DOHH2 (cell line): ENCODE results near the gene NPAS3.

Experiments
- H3F3A ChIP-seq: fragments of 200-600 bp; sonication (generic), shearing (Covaris generic); 2 replicates; pipeline ENCODE4 v1.6.0; 2016; ENCODE audit warnings: antibody characterized with exemption, mild to moderate bottlenecking; ENCODE audit not compliant: control insufficient read depth, insufficient read depth
- H3K27ac ChIP-seq: fragments of 200-600 bp; sonication (generic); 2 replicates; pipeline ENCODE4 v1.5.1; 2014; ENCODE audit warnings: low read depth, mild to moderate bottlenecking, low read length, moderate library complexity
- H3K27me3 ChIP-seq: fragments of 200-600 bp; sonication (generic); 2 replicates; pipeline ENCODE4 v1.6.1; 2014; ENCODE audit warnings: mild to moderate bottlenecking, low read length, mixed read lengths; ENCODE audit not compliant: control insufficient read depth
- H3K36me3 ChIP-seq: fragments of 200-600 bp; sonication (generic); 2 replicates; pipeline ENCODE4 v1.6.1; 2014; ENCODE audit warnings: mild to moderate bottlenecking, low read length, moderate library complexity, mixed read lengths; ENCODE audit not compliant: control insufficient read depth
- H3K4me1 ChIP-seq: fragments of 200-600 bp; sonication (generic); 2 replicates; pipeline ENCODE4 v1.6.1; 2014; ENCODE audit warnings: mild to moderate bottlenecking, low read length, mixed read lengths; ENCODE audit not compliant: control insufficient read depth
- H3K4me2 ChIP-seq: fragments of 200-600 bp; sonication (generic); 2 replicates; pipeline ENCODE4 v1.6.0; 2014; ENCODE audit warnings: mild to moderate bottlenecking, low read length, moderate library complexity
- H3K4me3 ChIP-seq: fragments of 200-600 bp; sonication (generic); 2 replicates; pipeline ENCODE4 v1.5.1; 2014; ENCODE audit warnings: mild to moderate bottlenecking, low read length, mixed read lengths
- H3K79me2 ChIP-seq: fragments of 200-600 bp; sonication (generic); 2 replicates; pipeline ENCODE4 v1.6.1; 2014; ENCODE audit warnings: mild to moderate bottlenecking, low read length, mixed read lengths; ENCODE audit not compliant: control insufficient read depth
- H3K9me2 ChIP-seq: fragments of 200-600 bp; sonication (generic); replicated peaks from 2 replicates; pipeline ENCODE4 v1.6.1; 2014; ENCODE audit warnings: mild to moderate bottlenecking, low read length, mixed read lengths; ENCODE audit not compliant: control insufficient read depth
- H3K9me3 ChIP-seq: fragments of 200-600 bp; sonication (generic); 2 replicates; pipeline ENCODE4 v1.6.1; 2014; ENCODE audit warnings: antibody characterized with exemption, low read length, mixed read lengths; ENCODE audit not compliant: control insufficient read depth, insufficient read depth
- H4K20me1 ChIP-seq: fragments of 200-600 bp; sonication (generic); 2 replicates; pipeline ENCODE4 v1.6.0; 2014; ENCODE audit warnings: low read depth, mild to moderate bottlenecking, antibody characterized with exemption, low read length, moderate library complexity; ENCODE audit not compliant: control insufficient read depth, insufficient read depth
- EZH2phosphoT487 ChIP-seq: fragments of 200-600 bp; sonication (generic); IDR thresholded peaks from 2 replicates; pipeline ENCODE4 v1.6.1; 2017; ENCODE audit warnings: borderline replicate concordance, mild to moderate bottlenecking, antibody characterized with exemption, low read length, moderate library complexity, mixed read lengths
- TF ChIP-seq, protein P1 (sequence below): fragments of 200-600 bp; sonication (generic); IDR thresholded peaks from one replicate; pipeline ENCODE4 v1.5.1; 2014; ENCODE audit warnings: antibody characterized with exemption, mild to moderate bottlenecking, low read depth, low read length; ENCODE audit not compliant: poor library complexity, severe bottlenecking

Gene NPAS3

GRCh38 chr14:33317675-33318074 lies 379.0 kb downstream of the NPAS3 start:
- TF ChIP-seq, protein P1, sequence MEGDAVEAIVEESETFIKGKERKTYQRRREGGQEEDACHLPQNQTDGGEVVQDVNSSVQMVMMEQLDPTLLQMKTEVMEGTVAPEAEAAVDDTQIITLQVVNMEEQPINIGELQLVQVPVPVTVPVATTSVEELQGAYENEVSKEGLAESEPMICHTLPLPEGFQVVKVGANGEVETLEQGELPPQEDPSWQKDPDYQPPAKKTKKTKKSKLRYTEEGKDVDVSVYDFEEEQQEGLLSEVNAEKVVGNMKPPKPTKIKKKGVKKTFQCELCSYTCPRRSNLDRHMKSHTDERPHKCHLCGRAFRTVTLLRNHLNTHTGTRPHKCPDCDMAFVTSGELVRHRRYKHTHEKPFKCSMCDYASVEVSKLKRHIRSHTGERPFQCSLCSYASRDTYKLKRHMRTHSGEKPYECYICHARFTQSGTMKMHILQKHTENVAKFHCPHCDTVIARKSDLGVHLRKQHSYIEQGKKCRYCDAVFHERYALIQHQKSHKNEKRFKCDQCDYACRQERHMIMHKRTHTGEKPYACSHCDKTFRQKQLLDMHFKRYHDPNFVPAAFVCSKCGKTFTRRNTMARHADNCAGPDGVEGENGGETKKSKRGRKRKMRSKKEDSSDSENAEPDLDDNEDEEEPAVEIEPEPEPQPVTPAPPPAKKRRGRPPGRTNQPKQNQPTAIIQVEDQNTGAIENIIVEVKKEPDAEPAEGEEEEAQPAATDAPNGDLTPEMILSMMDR, result no peak
- no peak for TF ChIP-seq EZH2phosphoT487
- Histone ChIP-seq H4K20me1 (no peaks in the 10 kb centered on the region), H3K36me3 (no peaks in the 10 kb centered on the region), H3K9me3 (no peaks in the 10 kb centered on the region), H3K79me2 (no peaks in the 10 kb centered on the region), H3K27me3 (no peaks in the 10 kb centered on the region), H3K4me2 (no peak overlapping the region), H3K4me3 (no peak overlapping the region), H3K4me1 (no peaks in the 10 kb centered on the region), H3K9me2 (no peaks in the 10 kb centered on the region; the same call in 1 of the 2 replicates), H3K27ac (no peak overlapping the region), H3F3A (no peaks in the 10 kb centered on the region)

GRCh38 chr14:33323979-33324378 lies 385.3 kb downstream of the NPAS3 start:
- H3F3A ChIP-seq, result no peaks in the 10 kb centered on the region
- no peak overlapping the region for H3K4me2 ChIP-seq
- no peaks in the 10 kb centered on the region for H3K4me1 ChIP-seq
- TF ChIP-seq EZH2phosphoT487, result no peak
- TF ChIP-seq, protein P1, result no peak
- no peaks in the 10 kb centered on the region for H4K20me1 ChIP-seq
- no peaks in the 10 kb centered on the region for H3K36me3 ChIP-seq
- no peak overlapping the region for H3K27ac ChIP-seq
- H3K9me2 ChIP-seq, result no peaks in the 10 kb centered on the region; the same call in 1 of the 2 replicates
- no peaks in the 10 kb centered on the region for H3K79me2 ChIP-seq
- H3K27me3 ChIP-seq, result no peaks in the 10 kb centered on the region
- no peak overlapping the region for H3K4me3 ChIP-seq
- peaks cover under 1% of the 10 kb centered on the region; the same call in 1 of the 2 replicates for H3K9me3 ChIP-seq

GRCh38 chr14:33331176-33331949 lies 392.7 kb downstream of the NPAS3 start:
- H3K79me2 ChIP-seq, result no peaks in the 10 kb centered on the region
- no peaks in the 10 kb centered on the region for H3K27me3 ChIP-seq
- peaks cover 5% of the 10 kb centered on the region for H3K9me3 ChIP-seq
- H3F3A ChIP-seq, result no peaks in the 10 kb centered on the region
- H3K9me2 ChIP-seq, result no peaks in the 10 kb centered on the region
- no peak overlapping the region for H3K27ac ChIP-seq
- no peaks in the 10 kb centered on the region for H3K36me3 ChIP-seq
- TF ChIP-seq, protein P1, result no peak
- TF ChIP-seq EZH2phosphoT487, result no peak
- H4K20me1 ChIP-seq, result no peaks in the 10 kb centered on the region
- H3K4me1 ChIP-seq, result no peaks in the 10 kb centered on the region
- no peak overlapping the region for H3K4me2 ChIP-seq
- H3K4me3 ChIP-seq, result no peak overlapping the region
